ENCODE results near the gene ZNF69. TPM values are rescaled to one million over a fixed set of nuclear protein-coding genes. Genes with fewer than 3 reads are reported as not detected.
"Not testable (repeated sequence)": the region's sequence is repeated elsewhere in the genome, so short reads cannot be mapped to it uniquely, and the experiment has no call there.

Gene ZNF69
- total RNA-seq, 5 donors from 2014 or later (not counting 1 experiment from before 2014, with no cell fraction given): 2.2 to 9.6 (median 7.9) TPM

DNA sequence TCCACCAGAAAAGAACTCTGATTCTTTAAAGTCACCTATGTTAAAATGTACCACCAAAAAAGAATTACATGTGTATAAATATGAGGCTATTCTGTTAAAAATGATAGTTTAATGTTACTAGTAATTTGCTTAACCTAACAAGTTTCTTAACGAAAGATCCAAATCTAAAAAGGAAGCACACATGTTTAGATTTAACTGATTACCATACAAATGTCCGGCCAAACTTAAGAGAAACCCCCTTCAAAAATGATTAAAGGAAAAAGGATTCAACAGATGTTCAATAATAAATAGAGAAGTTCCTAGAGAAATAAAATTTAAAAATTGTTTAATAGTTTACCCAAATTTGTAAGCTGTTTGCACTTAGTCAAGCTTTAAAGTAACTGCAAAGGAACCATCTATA lies 5.0 kb upstream of the ZNF69 start:
- Mint-ChIP-seq H3K36me3 (no peaks in the 10 kb centered on the region), H3K27me3 (no peaks in the 10 kb centered on the region), H3K4me3 (no peak overlapping the region), H3K4me1 (peaks cover 6 to 14% (median 7%) of the 10 kb centered on the region in 3 donors), H3K9me3 (peaks cover 0 to 5% (median 3%) of the 10 kb centered on the region in 3 donors), H3K27ac (no peak overlapping the region)
- ChIA-PET POLR2A (no interaction called here), CTCF (interaction anchor here (0.6 to 3.4 kb wide), 6 partner anchors 39 to 261 kb away, joined by 3 to 9 read pairs (median 6); partner anchors contain the start of gene ZNF700 (in 1 of the 2))
- H3K4me1 ChIP-seq (ENCODE audit: control insufficient read depth in 1 of 2, extremely low read depth in 1 of 2, insufficient read depth in 2 of 2, low read length in 2 of 2): peaks cover 0 to 11% of the 10 kb centered on the region in 2 experiments
- no peaks in the 10 kb centered on the region for H3K36me3 ChIP-seq (ENCODE audit: control insufficient read depth in 2 of 2, extremely low read depth in 1 of 2, insufficient read depth in 1 of 2, low read length in 1 of 2)
- DNase-seq (no peak), ATAC-seq (replicated peaks in 1 of 4) (no peak)
- no CpG with 5 or more reads among the region's 2 CpGs for WGBS (ENCODE audit: insufficient coverage)
- H3K27ac ChIP-seq (ENCODE audit: low read length): no peak overlapping the region
- H3K9me3 ChIP-seq: no peaks in the 10 kb centered on the region
- H3K27me3 ChIP-seq (replicated peaks in 1 of 2; ENCODE audit: control insufficient read depth in 2 of 2, extremely low read depth in 1 of 2, insufficient read depth in 2 of 2, low read length in 1 of 2): peaks cover 0 to 3% of the 10 kb centered on the region in 2 experiments
- H3K4me3 ChIP-seq (ENCODE audit: control insufficient read depth in 1 of 2, extremely low read depth in 1 of 2, low read length in 1 of 2): no peak overlapping the region

- WGBS (ENCODE audit: insufficient coverage): 41% methylated on average over 6 of the region's 7 CpGs
These were observed 360 bp upstream of the ZNF69 start for GRCh38 chr19:11887234-11887610.

DNA sequence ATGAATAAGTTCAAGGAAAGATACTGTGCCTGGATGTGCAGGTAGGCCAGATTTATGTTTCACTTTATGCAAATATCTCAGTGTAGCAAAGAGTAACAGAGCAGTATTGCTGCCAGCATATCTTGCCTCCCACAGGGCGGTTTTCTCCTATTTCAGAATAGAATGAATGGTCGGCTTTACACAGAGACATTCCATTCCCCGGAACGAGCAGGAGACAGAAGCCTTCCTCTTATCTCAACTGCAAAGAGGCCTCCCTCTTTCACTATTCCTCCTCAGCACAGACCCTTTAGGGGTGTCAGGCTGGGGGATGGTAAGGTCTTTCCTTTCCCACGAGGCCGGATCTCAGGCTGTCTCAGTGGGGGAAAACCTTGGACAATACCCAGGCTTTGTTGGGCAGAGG lies 2.3 kb downstream of the ZNF69 start:
- H3K27ac ChIP-seq (ENCODE audit: low read length); DNase-seq; H3K4me3 ChIP-seq (ENCODE audit: control insufficient read depth in 1 of 2, extremely low read depth in 1 of 2, low read length in 1 of 2); CTCF ChIA-PET; H3K36me3 ChIP-seq (ENCODE audit: control insufficient read depth in 2 of 2, extremely low read depth in 1 of 2, insufficient read depth in 1 of 2, low read length in 1 of 2); ATAC-seq (replicated peaks in 1 of 4); H3K9me3 Mint-ChIP-seq; H3K27me3 Mint-ChIP-seq; H3K9me3 ChIP-seq; POLR2A ChIA-PET; H3K27me3 ChIP-seq (replicated peaks in 1 of 2; ENCODE audit: control insufficient read depth in 2 of 2, extremely low read depth in 1 of 2, insufficient read depth in 2 of 2, low read length in 1 of 2): not testable (repeated sequence)
- WGBS (ENCODE audit: insufficient coverage): no CpG with 5 or more reads among the region's 6 CpGs
- peaks cover 28 to 35% (median 31%) of the 10 kb centered on the region in 3 donors for H3K4me1 Mint-ChIP-seq
- peaks cover 12% of the 10 kb centered on the region for H3K36me3 Mint-ChIP-seq
- H3K4me3 Mint-ChIP-seq: peak overlapping the region in 2 of 3 donors; percentile 49 to 94
- peaks cover 0 to 24% of the 10 kb centered on the region in 2 experiments for H3K4me1 ChIP-seq (ENCODE audit: control insufficient read depth in 1 of 2, extremely low read depth in 1 of 2, insufficient read depth in 2 of 2, low read length in 2 of 2)
- H3K27ac Mint-ChIP-seq: peak overlapping the region in 1 of 2 donors; percentile 34

More at GRCh38 chr19:11887234-11887610, 360 bp upstream of the ZNF69 start:
- no peaks in the 10 kb centered on the region for H3K27me3 ChIP-seq (replicated peaks in 1 of 2; ENCODE audit: control insufficient read depth in 2 of 2, extremely low read depth in 1 of 2, insufficient read depth in 2 of 2, low read length in 1 of 2)
- peak overlapping the region; percentile 59 for H3K27ac ChIP-seq (ENCODE audit: low read length)
- ATAC-seq (replicated peaks in 1 of 4) (peak in 2 of 4 experiments; percentile 3 to 5), DNase-seq (no peak)
- H3K9me3 ChIP-seq: no peaks in the 10 kb centered on the region
- Mint-ChIP-seq H3K9me3 (peaks cover 0 to 5% (median 3%) of the 10 kb centered on the region in 3 donors), H3K27me3 (no peaks in the 10 kb centered on the region), H3K36me3 (no peaks in the 10 kb centered on the region), H3K4me3 (peak overlapping the region; percentile 89 to 94 (median 89)), H3K27ac (peak overlapping the region; percentile 85 to 91), H3K4me1 (peaks cover 28 to 31% (median 29%) of the 10 kb centered on the region in 3 donors)
- peaks cover 0 to 24% of the 10 kb centered on the region in 2 experiments for H3K4me1 ChIP-seq (ENCODE audit: control insufficient read depth in 1 of 2, extremely low read depth in 1 of 2, insufficient read depth in 2 of 2, low read length in 2 of 2)
- ChIA-PET POLR2A (no interaction called here), CTCF (interaction anchor here in 1 of 2 donors (0.6 to 1.2 kb wide), 2 partner anchors 89 to 100 kb away, joined by 4 to 7 read pairs; partner anchors contain the start of gene ZNF491)
- peak overlapping the region; percentile 77 to 85 for H3K4me3 ChIP-seq (ENCODE audit: control insufficient read depth in 1 of 2, extremely low read depth in 1 of 2, low read length in 1 of 2)
- no peaks in the 10 kb centered on the region for H3K36me3 ChIP-seq (ENCODE audit: control insufficient read depth in 2 of 2, extremely low read depth in 1 of 2, insufficient read depth in 1 of 2, low read length in 1 of 2)

GRCh38 chr19:11890634-11891033 lies 3.1 kb downstream of the ZNF69 start:
- Mint-ChIP-seq H3K4me3 (no peak overlapping the region), H3K9me3 (peaks cover 3 to 9% (median 5%) of the 10 kb centered on the region in 3 donors), H3K27ac (no peak overlapping the region), H3K36me3 (peaks cover 18% of the 10 kb centered on the region), H3K27me3 (no peaks in the 10 kb centered on the region), H3K4me1 (peaks cover 28 to 35% (median 31%) of the 10 kb centered on the region in 3 donors)
- no peak overlapping the region for H3K4me3 ChIP-seq (ENCODE audit: control insufficient read depth in 1 of 2, extremely low read depth in 1 of 2, low read length in 1 of 2)
- peaks cover 0 to 24% of the 10 kb centered on the region in 2 experiments for H3K4me1 ChIP-seq (ENCODE audit: control insufficient read depth in 1 of 2, extremely low read depth in 1 of 2, insufficient read depth in 2 of 2, low read length in 2 of 2)
- no peaks in the 10 kb centered on the region for H3K36me3 ChIP-seq (ENCODE audit: control insufficient read depth in 2 of 2, extremely low read depth in 1 of 2, insufficient read depth in 1 of 2, low read length in 1 of 2)
- ChIA-PET CTCF (no interaction called here), POLR2A (no interaction called here)
- ATAC-seq (replicated peaks in 1 of 4) (no peak), DNase-seq (no peak)
- no peak overlapping the region for H3K27ac ChIP-seq (ENCODE audit: low read length)
- 95% methylated on average over 3 of the region's 5 CpGs for WGBS (ENCODE audit: insufficient coverage)
- no peaks in the 10 kb centered on the region for H3K27me3 ChIP-seq (replicated peaks in 1 of 2; ENCODE audit: control insufficient read depth in 2 of 2, extremely low read depth in 1 of 2, insufficient read depth in 2 of 2, low read length in 1 of 2)
- no peaks in the 10 kb centered on the region for H3K9me3 ChIP-seq

GRCh38 chr19:11894851-11895250 lies 7.3 kb downstream of the ZNF69 start:
- CTCF ChIA-PET: interaction anchor here in 1 of 2 donors (0.6 kb wide), 1 partner anchor 26 kb away, joined by 3 read pairs; no protein-coding TSS in a partner anchor
- Histone ChIP-seq H3K9me3 (no peaks in the 10 kb centered on the region), H3K36me3 (ENCODE audit: control insufficient read depth in 2 of 2, extremely low read depth in 1 of 2, insufficient read depth in 1 of 2, low read length in 1 of 2) (no peaks in the 10 kb centered on the region), H3K27ac (ENCODE audit: low read length) (no peak overlapping the region), H3K4me3 (ENCODE audit: control insufficient read depth in 1 of 2, extremely low read depth in 1 of 2, low read length in 1 of 2) (no peak overlapping the region), H3K4me1 (ENCODE audit: control insufficient read depth in 1 of 2, extremely low read depth in 1 of 2, insufficient read depth in 2 of 2, low read length in 2 of 2) (no peaks in the 10 kb centered on the region), H3K27me3 (replicated peaks in 1 of 2; ENCODE audit: control insufficient read depth in 2 of 2, extremely low read depth in 1 of 2, insufficient read depth in 2 of 2, low read length in 1 of 2) (no peaks in the 10 kb centered on the region)
- Mint-ChIP-seq H3K9me3 (peaks cover 2 to 14% (median 9%) of the 10 kb centered on the region in 3 donors), H3K4me1 (peaks cover 2 to 8% (median 3%) of the 10 kb centered on the region in 3 donors), H3K36me3 (peaks cover 29% of the 10 kb centered on the region), H3K4me3 (no peak overlapping the region), H3K27me3 (no peaks in the 10 kb centered on the region), H3K27ac (no peak overlapping the region)
- 96% methylated on average over 5 of the region's 6 CpGs for WGBS (ENCODE audit: insufficient coverage)
- POLR2A ChIA-PET: no interaction called here
- ATAC-seq (replicated peaks in 1 of 4): no peak
- DNase-seq: no peak

DNA sequence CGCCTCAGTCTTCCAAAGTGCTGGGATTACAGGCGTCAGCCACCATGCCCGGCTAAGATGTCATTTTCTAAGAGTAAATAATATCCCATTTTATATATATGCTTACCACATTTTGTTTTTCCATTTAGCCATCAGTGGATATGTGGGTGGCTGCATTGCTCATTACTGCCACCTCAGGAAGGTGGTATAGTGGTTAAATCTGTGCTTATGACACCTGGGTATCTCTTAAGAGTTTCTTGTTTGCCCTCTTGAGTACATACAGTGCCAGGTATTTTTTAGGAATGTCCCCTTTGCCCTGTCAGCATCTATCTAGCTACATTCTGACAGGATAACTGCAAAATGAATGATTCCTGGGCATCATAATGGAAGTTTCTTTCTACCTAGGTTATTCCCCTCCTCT lies 14.6 kb downstream of the ZNF69 start:
- Mint-ChIP-seq H3K4me3 (no peak overlapping the region), H3K27me3 (no peaks in the 10 kb centered on the region), H3K27ac (no peak overlapping the region), H3K4me1 (no peaks in the 10 kb centered on the region), H3K9me3 (peaks cover 9 to 43% (median 35%) of the 10 kb centered on the region in 3 donors), H3K36me3 (peaks cover 53% of the 10 kb centered on the region)
- H3K9me3 ChIP-seq: peaks cover 16% of the 10 kb centered on the region
- DNase-seq (no peak), ATAC-seq (replicated peaks in 1 of 4) (no peak)
- CTCF ChIA-PET: no interaction called here
- no peaks in the 10 kb centered on the region for H3K4me1 ChIP-seq (ENCODE audit: control insufficient read depth in 1 of 2, extremely low read depth in 1 of 2, insufficient read depth in 2 of 2, low read length in 2 of 2)
- H3K27me3 ChIP-seq (replicated peaks in 1 of 2; ENCODE audit: control insufficient read depth in 2 of 2, extremely low read depth in 1 of 2, insufficient read depth in 2 of 2, low read length in 1 of 2): no peaks in the 10 kb centered on the region
- H3K27ac ChIP-seq (ENCODE audit: low read length): no peak overlapping the region
- WGBS (ENCODE audit: insufficient coverage): no CpG with 5 or more reads among the region's 3 CpGs
- H3K36me3 ChIP-seq (ENCODE audit: control insufficient read depth in 2 of 2, extremely low read depth in 1 of 2, insufficient read depth in 1 of 2, low read length in 1 of 2): peaks cover 10 to 13% of the 10 kb centered on the region in 2 donors
- H3K4me3 ChIP-seq (ENCODE audit: control insufficient read depth in 1 of 2, extremely low read depth in 1 of 2, low read length in 1 of 2): no peak overlapping the region
- POLR2A ChIA-PET: no interaction called here

Data from T-cell (primary cell).